Activated CD8-positive, alpha-beta T cell treated with anti-CD3 and anti-CD28 coated beads, Interleukin-2, amount 10 ng/mL, durations not matched to agents 7 days and 5 days (primary cell): ENCODE measurements around the gene OTOF. TPM values are rescaled to one million over a fixed set of nuclear protein-coding genes. Genes with fewer than 3 reads are reported as not detected.

Source experiments
- ATAC-seq: fragments of 150-1000 bp; cut with Tn5 transposase; one replicate; pipeline ENCODE4 v1.10.0; 2021; ENCODE audit warnings: moderate library complexity
- CTCF ChIA-PET: fragments of 350-600 bp; sonication (Branson Sonifier 250); formaldehyde crosslinking; loops from one replicate; lab custom pipeline; 2021; ENCODE audit warnings: antibody characterized with exemption; lab: Charles Lee
- POLR2A ChIA-PET: fragments of 350-600 bp; sonication (Branson Sonifier 250); formaldehyde crosslinking; loops from one replicate; lab custom pipeline; 2021; ENCODE audit warnings: antibody characterized with exemption; lab: Charles Lee
- DNase-seq: peaks from one replicate; pipeline ENCODE4 v3.0.0-alpha.2; 2020
- H3K27ac Mint-ChIP-seq: one replicate; pipeline ENCODE4 v1.8.0; 2021; ENCODE audit warnings: mild to moderate bottlenecking, mixed read lengths
- H3K27me3 Mint-ChIP-seq: one replicate; pipeline ENCODE4 v1.8.0; 2021; ENCODE audit warnings: low read depth, mixed read lengths
- H3K36me3 Mint-ChIP-seq: one replicate; pipeline ENCODE4 v1.8.0; 2021; ENCODE audit warnings: low read depth, mixed read lengths
- H3K4me1 Mint-ChIP-seq: one replicate; pipeline ENCODE4 v1.8.0; 2021; ENCODE audit warnings: low read depth, mixed read lengths
- H3K4me3 Mint-ChIP-seq: one replicate; pipeline ENCODE4 v1.8.0; 2021; ENCODE audit warnings: mild to moderate bottlenecking, mixed read lengths
- H3K9me3 Mint-ChIP-seq: one replicate; pipeline ENCODE4 v1.8.0; 2022; ENCODE audit warnings: mixed read lengths; ENCODE audit not compliant: insufficient read depth
- total RNA-seq, 2 experiments: library from RNA; stranded (reverse); gene quantifications; one replicate each; pipeline ENCODE4 v1.2.3, GENCODE V29; 2021

OTOF gene
- total RNA-seq, 2 experiments from 2014 or later: 17.2 to 19.9 TPM

DNA sequence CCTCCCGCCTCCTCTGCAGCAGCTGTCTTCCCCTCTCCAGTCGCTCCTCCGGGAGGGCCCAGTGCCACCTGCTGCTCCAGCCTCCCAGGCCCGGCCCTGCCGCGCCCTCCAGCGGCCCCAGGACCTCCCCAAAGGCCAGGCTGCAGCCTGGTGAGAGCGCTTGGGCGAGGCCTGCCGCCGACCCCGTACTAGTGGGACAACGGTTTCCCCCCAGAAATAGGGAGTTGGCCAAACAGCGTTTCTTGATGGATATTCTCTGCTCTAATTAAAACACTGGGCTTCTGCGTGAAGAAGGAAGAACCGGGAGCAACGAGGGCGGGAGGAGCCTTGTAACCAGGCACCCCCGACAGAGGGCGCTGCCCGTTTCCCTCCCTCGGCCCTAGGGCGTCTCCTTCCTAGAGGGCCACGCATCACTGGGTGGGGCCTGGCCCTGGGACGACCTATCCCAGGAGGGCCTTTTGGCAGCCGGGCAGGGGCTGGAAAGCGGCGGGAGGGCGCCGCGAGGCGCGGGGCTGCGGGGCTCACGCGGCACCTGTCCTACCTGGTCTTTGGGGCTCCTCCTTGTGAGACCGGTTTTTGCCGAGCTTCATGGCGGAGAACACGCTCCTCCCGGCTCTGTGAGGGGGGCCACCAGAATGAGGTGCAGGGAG lies 25.4 kb upstream of the OTOF start:
- POLR2A ChIA-PET: interaction anchor here (0.7 kb wide), 1 partner anchor 12 kb away, joined by 3 read pairs; no protein-coding TSS in a partner anchor
- CTCF ChIA-PET: interaction anchor here (0.6 to 3.2 kb wide), 35 partner anchors 8 to 406 kb away, joined by 3 to 39 read pairs (median 3); partner anchors contain the start of gene OTOF
- peak; percentile 100 for ATAC-seq

DNA sequence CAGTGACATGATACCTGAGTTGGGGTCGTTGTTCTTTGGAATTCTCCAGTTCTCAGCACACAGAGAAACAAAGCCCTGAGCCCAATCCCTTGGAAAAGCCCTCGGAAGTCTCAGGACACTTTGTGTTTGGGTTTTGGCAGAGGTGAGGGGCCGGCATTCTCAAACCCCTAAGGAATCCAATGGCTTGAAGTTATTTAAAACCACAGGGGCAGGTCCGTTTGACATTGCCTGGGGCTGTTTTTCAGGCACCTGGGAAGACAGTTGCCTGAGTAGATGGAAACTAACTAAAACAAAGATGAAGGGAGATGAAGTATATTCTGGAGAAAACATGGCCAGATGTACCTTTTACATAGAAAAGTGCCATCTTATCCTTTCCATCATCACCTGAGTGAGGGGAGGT lies 22.5 kb upstream of the OTOF start:
- no peaks in the 10 kb centered on the region for H3K36me3 Mint-ChIP-seq
- H3K9me3 Mint-ChIP-seq: no peaks in the 10 kb centered on the region
- ATAC-seq (no peak), DNase-seq (no peak)
- H3K4me1 Mint-ChIP-seq: peaks cover 9% of the 10 kb centered on the region
- ChIA-PET POLR2A (no interaction called here), CTCF (interaction anchor here (1.3 kb wide), 1 partner anchor 78 kb away, joined by 7 read pairs; no protein-coding TSS in a partner anchor)
- no peak overlapping the region for H3K4me3 Mint-ChIP-seq
- H3K27me3 Mint-ChIP-seq: peaks cover 13% of the 10 kb centered on the region
- H3K27ac Mint-ChIP-seq: no peak overlapping the region

More for the DNA sequence above, 25.4 kb upstream of the OTOF start:
- H3K4me3 Mint-ChIP-seq: peak overlapping the region; percentile 67
- peaks cover 9% of the 10 kb centered on the region for H3K27me3 Mint-ChIP-seq
- DNase-seq: peak; percentile 90
- no peaks in the 10 kb centered on the region for H3K36me3 Mint-ChIP-seq
- peaks cover 9% of the 10 kb centered on the region for H3K4me1 Mint-ChIP-seq
- peak overlapping the region; percentile 72 for H3K27ac Mint-ChIP-seq
- no peaks in the 10 kb centered on the region for H3K9me3 Mint-ChIP-seq

DNA sequence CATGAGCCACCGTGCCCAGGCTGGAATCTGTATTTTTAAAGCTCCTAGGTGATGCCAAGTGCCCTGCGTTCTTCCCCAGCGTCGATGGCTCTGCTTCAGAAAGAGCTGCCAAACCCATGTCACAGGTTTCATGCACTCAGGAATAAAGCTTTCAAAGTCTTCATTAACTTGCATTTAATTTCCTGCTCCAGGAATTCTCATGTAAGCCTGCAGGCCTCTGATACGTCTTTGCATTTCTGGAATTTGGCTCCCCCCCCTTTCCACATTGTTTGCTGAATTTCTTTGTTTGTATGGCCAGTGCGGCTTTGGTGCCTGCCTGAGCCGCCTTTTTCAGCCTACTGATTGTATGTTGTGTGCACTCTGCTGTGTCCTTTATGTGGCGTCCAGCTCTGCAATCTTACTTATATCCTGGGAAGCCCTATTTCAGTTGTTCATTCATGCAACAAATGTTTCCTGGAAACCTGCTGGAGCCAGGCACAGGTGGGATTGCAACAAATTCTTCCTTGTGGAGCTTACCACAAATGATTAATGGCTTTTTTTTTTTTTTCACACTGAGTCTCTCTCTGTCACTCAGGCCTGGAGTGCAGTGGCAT lies 17.9 kb upstream of the OTOF start:
- POLR2A ChIA-PET: interaction anchor here (1.8 kb wide), 1 partner anchor 18 kb away, joined by 6 read pairs; the partner anchor contains the start of gene OTOF
- CTCF ChIA-PET: interaction anchor here (1.3 kb wide), 2 partner anchors 8 to 82 kb away, joined by 4 read pairs; no protein-coding TSS in a partner anchor
- no peak overlapping the region for H3K4me3 Mint-ChIP-seq

DNA sequence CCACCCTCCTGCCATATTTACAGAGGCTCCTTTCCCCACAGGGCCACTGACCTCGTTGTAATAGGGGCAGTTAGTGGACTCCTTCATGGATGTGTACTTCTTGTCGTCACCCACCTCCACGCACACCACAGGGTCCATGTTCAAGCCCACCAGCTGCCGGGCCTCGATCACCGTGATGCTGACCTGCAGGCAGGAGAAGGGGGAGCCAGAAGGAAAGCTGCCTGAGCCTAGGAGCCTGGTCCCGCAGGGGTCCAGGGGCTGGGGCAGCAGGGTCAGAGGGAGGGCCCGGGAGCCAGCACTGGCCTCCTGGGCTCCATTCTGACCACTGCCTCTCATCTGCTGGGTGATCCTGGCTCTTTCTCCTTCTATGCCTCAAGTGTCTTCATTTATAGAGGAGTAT lies 17.0 kb upstream of the OTOF start:
- Mint-ChIP-seq H3K9me3 (no peaks in the 10 kb centered on the region), H3K27me3 (peaks cover 13% of the 10 kb centered on the region), H3K4me3 (no peak overlapping the region), H3K4me1 (peaks cover 17% of the 10 kb centered on the region), H3K27ac (no peak overlapping the region), H3K36me3 (no peaks in the 10 kb centered on the region)
- no peak for DNase-seq
- POLR2A ChIA-PET: interaction anchor here (1.8 kb wide), 1 partner anchor 17 kb away, joined by 6 read pairs; the partner anchor contains the start of gene OTOF
- no peak for ATAC-seq
- CTCF ChIA-PET: interaction anchor here (1.3 kb wide), 1 partner anchor 9 kb away, joined by 4 read pairs; no protein-coding TSS in a partner anchor

More for the DNA sequence above, 17.9 kb upstream of the OTOF start:
- no peaks in the 10 kb centered on the region for H3K36me3 Mint-ChIP-seq
- DNase-seq (no peak), ATAC-seq (no peak)
- H3K27me3 Mint-ChIP-seq: peaks cover 13% of the 10 kb centered on the region
- H3K9me3 Mint-ChIP-seq: no peaks in the 10 kb centered on the region
- H3K27ac Mint-ChIP-seq: no peak overlapping the region
- peaks cover 17% of the 10 kb centered on the region for H3K4me1 Mint-ChIP-seq

DNA sequence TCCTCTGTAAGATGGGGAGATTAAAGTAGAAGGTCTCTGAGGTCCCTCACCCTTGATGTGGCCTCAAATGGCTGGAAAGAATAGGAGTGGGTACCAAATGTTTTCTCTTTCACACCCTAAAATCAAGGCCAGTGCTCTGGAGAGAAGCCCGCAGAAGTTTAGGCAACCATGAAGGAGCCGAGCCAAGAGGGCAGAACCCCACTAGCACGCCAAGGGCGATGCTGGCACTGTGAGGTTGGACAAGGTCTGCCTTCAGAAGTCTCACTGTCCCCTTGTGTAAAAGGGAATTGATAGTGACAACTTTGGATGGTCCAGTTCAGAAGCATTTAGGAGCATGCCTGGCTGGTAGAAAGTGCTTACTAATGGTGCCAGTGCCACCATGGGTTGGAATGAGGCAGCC lies 16.3 kb upstream of the OTOF start:
- peaks cover 17% of the 10 kb centered on the region for H3K4me1 Mint-ChIP-seq
- H3K4me3 Mint-ChIP-seq: peak overlapping the region; percentile 23
- ATAC-seq (no peak), DNase-seq (no peak)
- POLR2A ChIA-PET: no interaction called here
- no peak overlapping the region for H3K27ac Mint-ChIP-seq
- CTCF ChIA-PET: no interaction called here
- H3K27me3 Mint-ChIP-seq: peaks cover 12% of the 10 kb centered on the region
- no peaks in the 10 kb centered on the region for H3K36me3 Mint-ChIP-seq
- H3K9me3 Mint-ChIP-seq: no peaks in the 10 kb centered on the region

DNA sequence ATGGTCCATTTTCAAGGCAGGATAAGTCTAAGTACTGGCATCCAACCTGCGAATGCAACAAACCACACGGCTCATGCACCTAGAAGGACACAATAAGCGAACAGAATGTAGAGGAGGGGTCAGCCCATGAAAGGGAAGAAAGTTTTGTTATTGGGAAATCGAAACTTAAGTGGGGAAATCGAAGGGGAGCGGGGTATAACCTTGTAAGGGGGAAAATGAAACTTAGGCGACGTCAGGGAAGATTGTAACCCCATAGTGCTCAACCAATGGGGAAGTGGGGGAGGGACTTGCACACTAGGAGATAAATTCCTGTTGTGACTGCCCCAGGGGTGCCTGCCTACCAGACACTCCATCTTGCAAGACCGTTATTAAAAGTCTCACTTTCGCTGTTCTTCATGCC lies 15.6 kb upstream of the OTOF start:
- no peaks in the 10 kb centered on the region for H3K36me3 Mint-ChIP-seq
- H3K9me3 Mint-ChIP-seq: no peaks in the 10 kb centered on the region
- POLR2A ChIA-PET: no interaction called here
- peaks cover 6% of the 10 kb centered on the region for H3K27me3 Mint-ChIP-seq
- peak; percentile 76 for ATAC-seq
- H3K4me1 Mint-ChIP-seq: peaks cover 17% of the 10 kb centered on the region
- peak; percentile 51 for DNase-seq
- no peak overlapping the region for H3K27ac Mint-ChIP-seq
- H3K4me3 Mint-ChIP-seq: peak overlapping the region; percentile 23
- CTCF ChIA-PET: interaction anchor here (2.3 kb wide), 1 partner anchor 9 kb away, joined by 10 read pairs; no protein-coding TSS in a partner anchor

DNA sequence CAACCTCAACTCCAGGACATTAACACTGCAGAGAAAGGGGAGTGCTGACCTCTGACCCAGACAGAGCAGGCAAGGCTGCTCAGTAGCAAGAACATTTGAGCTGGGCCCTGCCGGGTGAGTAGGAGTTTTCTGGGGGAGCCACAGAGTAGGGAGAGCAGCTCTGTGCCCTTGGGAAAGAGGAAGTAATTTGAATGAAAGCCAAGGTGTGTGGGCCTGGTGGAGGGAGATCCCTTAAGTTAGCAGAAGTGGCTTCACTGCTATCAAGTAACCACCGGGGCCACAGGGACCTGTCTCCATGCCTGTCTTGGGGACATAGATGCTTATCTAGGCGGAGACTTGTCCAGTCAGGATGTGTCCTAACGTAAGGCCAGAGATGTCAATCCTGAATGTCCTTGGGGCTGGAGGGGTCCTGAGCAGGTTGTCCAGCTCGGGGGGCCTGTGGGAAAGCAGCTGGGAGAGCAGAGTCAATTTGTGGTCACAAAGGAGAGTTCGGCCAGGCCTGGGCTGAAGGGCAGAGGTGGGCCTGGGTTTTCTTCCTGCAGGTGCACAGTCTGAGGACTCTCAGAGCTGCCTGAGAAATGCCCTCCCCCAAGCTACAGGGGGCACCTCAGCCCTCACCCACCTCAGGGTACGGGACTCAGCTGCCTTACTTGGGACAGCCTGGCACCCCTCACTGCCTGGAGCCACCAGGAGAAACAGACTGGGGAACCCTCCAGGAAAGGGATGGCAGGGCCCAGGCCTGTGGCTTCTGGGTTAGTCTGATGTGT lies 15.0 kb upstream of the OTOF start:
- H3K4me3 Mint-ChIP-seq: no peak overlapping the region
- POLR2A ChIA-PET: no interaction called here

DNA sequence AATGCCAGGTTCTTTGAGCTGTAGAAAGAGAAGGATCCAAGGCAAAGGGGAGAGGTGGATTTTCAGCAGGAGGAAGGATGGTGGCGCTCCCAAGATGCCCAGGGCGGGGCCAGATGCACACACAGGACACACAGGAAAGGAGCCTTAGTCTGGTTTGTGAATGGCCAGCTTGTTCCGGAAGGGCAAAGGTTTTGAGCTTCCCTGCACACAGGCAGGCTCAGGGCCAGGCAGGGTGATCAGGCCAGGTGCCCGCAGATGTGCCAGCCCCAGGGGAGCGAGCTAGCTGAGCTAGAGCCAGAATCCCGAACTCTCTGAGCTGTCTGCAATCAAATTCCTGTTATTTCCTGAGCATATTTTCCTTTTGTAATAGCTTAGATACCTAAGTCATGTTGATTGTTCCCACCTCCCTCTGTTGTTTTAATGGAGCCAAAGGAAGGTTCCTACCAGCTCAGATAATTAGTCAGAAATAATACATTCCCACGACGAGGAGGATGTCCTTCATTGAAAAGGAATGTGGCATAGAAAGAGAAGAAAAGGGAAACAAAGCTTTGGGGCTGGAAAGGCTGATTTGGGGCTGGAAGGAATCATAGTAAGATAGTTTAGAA lies 13.7 kb upstream of the OTOF start:
- no peak for ATAC-seq
- ChIA-PET CTCF (interaction anchor here (0.6 to 2.3 kb wide), 5 partner anchors 10 to 88 kb away, joined by 3 to 10 read pairs (median 6); no protein-coding TSS in a partner anchor), POLR2A (interaction anchor here (1.1 kb wide), 1 partner anchor 14 kb away, joined by 6 read pairs; the partner anchor contains the start of gene OTOF)
- Mint-ChIP-seq H3K9me3 (no peaks in the 10 kb centered on the region), H3K27ac (no peak overlapping the region), H3K4me1 (peaks cover 31% of the 10 kb centered on the region), H3K4me3 (no peak overlapping the region), H3K27me3 (peaks cover under 1% of the 10 kb centered on the region), H3K36me3 (no peaks in the 10 kb centered on the region)
- DNase-seq: no peak

More for the DNA sequence above, 15.0 kb upstream of the OTOF start:
- Mint-ChIP-seq H3K36me3 (no peaks in the 10 kb centered on the region), H3K27ac (no peak overlapping the region), H3K9me3 (no peaks in the 10 kb centered on the region), H3K4me1 (peaks cover 19% of the 10 kb centered on the region), H3K27me3 (peaks cover 4% of the 10 kb centered on the region)
- CTCF ChIA-PET: interaction anchor here (1.7 to 2.3 kb wide), 3 partner anchors 8 to 11 kb away, joined by 6 to 10 read pairs (median 8); no protein-coding TSS in a partner anchor
- DNase-seq (no peak), ATAC-seq (peak; percentile 22)

DNA sequence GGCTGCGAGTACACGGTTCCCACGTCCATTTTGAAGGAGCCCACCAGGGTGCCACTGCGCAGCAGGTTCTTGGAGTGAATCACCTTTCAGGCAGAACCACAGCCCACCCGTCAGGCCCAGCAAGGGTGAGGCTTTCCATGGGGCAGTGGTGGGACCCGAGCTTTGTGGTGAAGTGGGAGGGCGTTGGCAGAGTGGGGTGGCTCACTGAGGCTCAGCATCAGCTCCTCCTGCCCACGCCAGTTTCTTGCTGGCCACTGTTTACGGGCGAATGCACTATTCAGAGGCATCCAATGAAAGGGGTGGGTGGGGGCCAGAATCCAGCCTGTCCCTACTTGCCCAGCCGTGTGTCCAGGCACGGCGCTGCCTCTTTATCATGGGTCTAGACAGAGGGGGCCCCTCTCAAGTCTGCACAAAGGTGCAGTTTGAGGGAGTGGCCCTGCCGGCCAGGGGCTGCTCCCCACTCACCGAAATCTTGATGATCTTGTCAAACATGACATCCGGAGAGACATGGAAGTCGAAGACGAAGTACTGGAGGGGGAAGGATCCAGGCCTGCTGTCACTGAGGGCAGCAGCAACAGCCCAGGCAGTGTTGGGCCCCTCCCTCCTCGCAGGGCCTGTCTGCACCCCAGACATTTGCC lies 11.4 kb upstream of the OTOF start:
- no peaks in the 10 kb centered on the region for H3K9me3 Mint-ChIP-seq
- CTCF ChIA-PET: no interaction called here
- POLR2A ChIA-PET: no interaction called here
- H3K4me3 Mint-ChIP-seq: no peak overlapping the region
- H3K27me3 Mint-ChIP-seq: no peaks in the 10 kb centered on the region
- no peaks in the 10 kb centered on the region for H3K36me3 Mint-ChIP-seq
- no peak for ATAC-seq
- H3K27ac Mint-ChIP-seq: no peak overlapping the region
- peaks cover 35% of the 10 kb centered on the region for H3K4me1 Mint-ChIP-seq
- DNase-seq: no peak

DNA sequence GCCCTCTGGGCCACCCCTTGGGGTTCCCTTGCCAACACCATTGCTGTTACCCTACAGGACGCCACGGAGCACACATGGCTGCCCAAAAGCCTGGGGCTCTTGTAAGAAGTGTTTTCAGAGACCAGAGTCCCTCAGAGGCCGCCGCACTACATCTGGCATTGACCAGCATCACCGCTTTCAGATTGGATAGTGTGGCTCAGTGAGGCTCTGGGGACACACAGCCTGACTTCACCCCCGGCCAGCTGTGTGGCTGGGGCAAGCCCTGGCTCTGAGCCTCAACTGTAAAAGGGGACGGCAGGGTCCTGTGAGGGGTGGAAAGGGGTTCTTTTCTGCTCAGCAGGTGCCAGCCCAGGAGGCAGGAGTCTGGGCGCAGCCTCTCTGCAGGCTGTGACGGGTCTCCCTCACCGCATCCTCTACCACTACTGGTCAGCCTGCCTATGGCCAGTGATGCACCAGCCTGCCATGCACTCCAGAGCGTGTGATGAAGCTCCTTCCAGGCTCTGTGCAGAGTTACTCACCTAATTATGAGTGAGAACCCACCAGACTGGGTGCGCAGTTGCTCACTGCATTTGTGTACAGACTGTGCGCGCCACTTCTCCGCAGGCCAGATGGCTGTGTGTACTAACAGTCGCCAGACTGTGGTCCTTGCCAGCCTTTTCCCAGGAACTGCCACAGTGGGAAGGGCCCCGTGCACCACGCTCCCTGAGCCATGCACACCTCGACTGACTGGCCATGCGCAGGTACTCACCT lies 10.7 kb upstream of the OTOF start:
- CTCF ChIA-PET: no interaction called here
- no peak overlapping the region for H3K4me3 Mint-ChIP-seq
- ATAC-seq: no peak
- no peak overlapping the region for H3K27ac Mint-ChIP-seq
- no peaks in the 10 kb centered on the region for H3K27me3 Mint-ChIP-seq
- H3K4me1 Mint-ChIP-seq: peaks cover 30% of the 10 kb centered on the region
- POLR2A ChIA-PET: no interaction called here
- DNase-seq: no peak
- no peaks in the 10 kb centered on the region for H3K36me3 Mint-ChIP-seq
- H3K9me3 Mint-ChIP-seq: no peaks in the 10 kb centered on the region
